Activated T-cell treated with anti-CD3 and anti-CD28 coated beads for 48 hours (primary cell): ENCODE data around the gene APRT.
A peak's percentile ranks its signal among the peaks of the same experiment; 100 is the strongest.
"Not testable (repeated sequence)": the region's sequence is repeated elsewhere in the genome, so short reads cannot be mapped to it uniquely, and the experiment has no call there.

Source experiments
- DNase-seq: peaks from one replicate; pipeline ENCODE4 v3.0.0-alpha.2; 2020; ENCODE audit warnings: low read depth

Gene APRT

GRCh38 chr16:88806491-88807111 is 5.1 kb downstream of the APRT start:
- no peak for DNase-seq

- no peak for DNase-seq
These were observed 5.8 kb downstream of the APRT start for GRCh38 chr16:88805887-88806393.

- no peak for DNase-seq
These were observed 6.4 kb downstream of the APRT start for GRCh38 chr16:88805340-88805715.

- no peak for DNase-seq
These were observed 7.0 kb downstream of the APRT start for GRCh38 chr16:88804552-88805339.

- DNase-seq: no peak
These were observed 7.6 kb downstream of the APRT start for GRCh38 chr16:88804173-88804551.

- DNase-seq: peak; percentile 91
These were observed 8.3 kb downstream of the APRT start, which contains the start of gene CDT1 for GRCh38 chr16:88803264-88803987. Gene CDT1, plus strand, starts transcription at chr16:88803789. Its CDS starts 43 bp downstream, at chr16:88803832.

GRCh38 chr16:88800277-88800592 is 11.5 kb downstream of the APRT start:
- no peak for DNase-seq

GRCh38 chr16:88799569-88800276 is 12.0 kb downstream of the APRT start:
- DNase-seq: no peak

- no peak for DNase-seq
These were observed 12.8 kb downstream of the APRT start for GRCh38 chr16:88798772-88799455.

GRCh38 chr16:88798073-88798472 is 13.7 kb downstream of the APRT start:
- no peak for DNase-seq

- no peak for DNase-seq
These were observed 15.4 kb downstream of the APRT start for GRCh38 chr16:88796278-88796677.

GRCh38 chr16:88793251-88793954 is 18.3 kb downstream of the APRT start:
- no peak for DNase-seq

- DNase-seq: no peak
These were observed 19.0 kb downstream of the APRT start for GRCh38 chr16:88792668-88793250.

GRCh38 chr16:88792078-88792550 is 19.6 kb downstream of the APRT start:
- no peak for DNase-seq

- peak; percentile 65 for DNase-seq
These were observed 21.2 kb downstream of the APRT start for GRCh38 chr16:88790312-88791211.

- DNase-seq: no peak
These were observed 22.1 kb downstream of the APRT start for GRCh38 chr16:88789594-88789993.

GRCh38 chr16:88788749-88789148 is 23.0 kb downstream of the APRT start:
- DNase-seq: not testable (repeated sequence)

GRCh38 chr16:88787579-88788314 is 24.0 kb downstream of the APRT start:
- DNase-seq: no peak
